Suppressor macrophage treated with lipopolysaccharide for 4 hours (primary cell): ENCODE measurements around the gene SLC2A10.
A peak's percentile ranks its signal among the peaks of the same experiment; 100 is the strongest.

Experiments used
- DNase-seq: peaks from one replicate; pipeline ENCODE4 v3.0.0-alpha.2; 2020

Gene SLC2A10

GRCh38 chr20:46739431-46740213, 30.2 kb downstream of the SLC2A10 start:
- DNase-seq = no peak

GRCh38 chr20:46740214-46740609, 30.8 kb downstream of the SLC2A10 start:
- DNase-seq = no peak

DNA sequence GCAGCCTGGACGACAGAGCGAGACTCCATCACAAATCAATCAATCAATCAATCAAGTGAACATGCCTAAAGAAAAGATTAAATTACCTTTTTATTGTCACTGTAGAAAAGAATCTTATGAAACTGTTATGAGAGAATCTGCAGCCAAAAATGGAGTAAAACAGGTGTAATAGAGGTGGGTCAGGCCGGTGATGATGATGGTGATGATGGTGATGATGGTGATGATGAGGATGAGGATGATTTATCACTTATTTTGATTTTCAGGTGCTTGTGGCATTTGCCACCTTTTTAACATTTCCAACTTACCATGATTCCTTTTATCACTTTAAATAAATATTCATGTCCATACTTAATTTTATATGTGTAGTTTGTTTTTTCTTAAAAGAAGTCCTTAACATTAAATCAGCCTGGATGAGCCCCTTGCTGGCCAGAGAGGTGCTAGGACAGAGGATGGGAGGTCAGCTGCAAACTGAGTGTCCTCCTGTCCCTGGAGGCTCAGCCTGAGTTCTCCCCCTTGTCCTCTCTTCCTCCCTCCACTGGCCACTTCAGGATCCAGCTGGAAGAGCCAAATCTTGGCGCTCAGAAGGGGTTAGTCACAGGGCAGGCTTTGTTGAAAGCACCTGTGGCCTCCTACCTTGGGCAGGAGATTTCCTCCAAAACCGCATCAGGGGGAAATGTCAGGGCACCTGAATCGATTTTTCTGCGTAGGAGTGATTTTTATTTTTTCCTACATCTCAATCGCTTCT, 32.6 kb downstream of the SLC2A10 start:
- DNase-seq = no peak

GRCh38 chr20:46742669-46743045, 33.2 kb downstream of the SLC2A10 start:
- DNase-seq = no peak

DNA sequence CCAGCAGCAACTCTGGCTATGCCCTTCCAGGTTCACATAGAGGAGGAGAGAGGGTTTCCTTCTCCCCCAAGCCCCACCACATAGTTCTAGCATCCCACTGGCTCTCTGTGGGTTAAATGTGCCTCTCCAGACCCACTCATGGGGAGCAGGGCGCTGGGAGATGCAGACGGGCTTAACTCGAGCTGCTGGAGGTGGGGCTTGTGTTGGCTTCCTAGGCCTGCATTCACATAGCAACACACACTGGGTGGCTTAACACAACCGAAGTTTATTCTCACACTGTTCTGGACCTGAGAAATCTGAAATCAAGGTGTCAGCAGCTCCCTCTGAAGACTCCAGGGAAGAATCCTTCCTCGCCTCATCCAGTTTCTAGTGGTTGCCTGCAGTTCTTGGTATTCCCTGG, 33.6 kb downstream of the SLC2A10 start:
- no peak for DNase-seq

DNA sequence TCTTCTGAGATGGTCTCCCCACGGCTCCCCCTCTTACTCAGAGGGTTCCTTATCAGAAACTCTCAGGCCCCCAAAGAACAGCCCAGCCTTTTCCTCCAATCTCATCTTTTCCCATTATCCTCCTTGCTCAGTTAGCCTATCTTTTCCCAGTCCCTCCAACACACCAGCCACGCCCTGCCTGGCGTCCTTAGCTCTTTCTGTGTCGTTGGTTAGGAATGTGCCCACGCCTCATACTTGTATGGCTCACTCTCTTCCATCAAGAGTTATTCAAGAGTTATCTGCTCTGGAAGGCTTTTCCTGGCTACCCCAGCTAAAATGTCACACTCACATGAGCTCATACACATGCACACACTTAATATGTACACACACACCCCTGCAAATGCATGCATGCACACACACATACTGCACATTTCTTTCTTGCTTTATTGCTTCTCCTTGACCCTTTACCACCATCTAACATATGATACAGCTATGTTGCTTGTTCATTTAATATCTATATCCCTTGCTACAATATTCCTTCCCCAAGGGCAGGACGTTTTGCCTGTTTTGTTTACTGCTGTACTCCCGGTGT, 37.6 kb downstream of the SLC2A10 start:
- no peak for DNase-seq

GRCh38 chr20:46749147-46749546, 39.7 kb downstream of the SLC2A10 start:
- no peak for DNase-seq

- DNase-seq = no peak
These were observed 42.4 kb downstream of the SLC2A10 start for GRCh38 chr20:46751856-46752255.

DNA sequence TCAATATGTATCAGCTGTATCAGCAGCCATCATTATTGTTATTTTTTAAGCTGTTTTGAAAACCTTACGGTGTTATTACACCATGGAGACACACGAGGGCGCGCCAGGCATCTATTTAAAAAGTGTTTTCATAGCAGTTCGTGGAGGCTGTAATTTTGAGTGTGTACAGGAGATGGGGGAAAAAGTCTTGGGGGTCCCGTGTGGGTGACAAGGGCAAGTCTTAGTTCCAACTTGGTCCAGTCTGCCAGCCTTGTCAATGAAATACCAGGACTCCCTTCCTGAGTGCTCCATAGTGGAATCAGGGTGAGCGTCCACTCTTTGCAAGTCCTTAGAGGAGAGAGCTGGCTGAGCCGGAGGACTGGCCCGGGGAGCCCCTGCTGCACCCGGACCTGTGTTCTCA, 43.3 kb downstream of the SLC2A10 start:
- DNase-seq = peak; percentile 67

- DNase-seq = no peak
These were observed 46.3 kb downstream of the SLC2A10 start for GRCh38 chr20:46755483-46756413.

GRCh38 chr20:46756419-46756818, 47.0 kb downstream of the SLC2A10 start:
- no peak for DNase-seq

GRCh38 chr20:46757135-46757534, 47.7 kb downstream of the SLC2A10 start:
- DNase-seq = no peak

GRCh38 chr20:46757754-46758678, 48.6 kb downstream of the SLC2A10 start:
- DNase-seq = peak; percentile 56

DNA sequence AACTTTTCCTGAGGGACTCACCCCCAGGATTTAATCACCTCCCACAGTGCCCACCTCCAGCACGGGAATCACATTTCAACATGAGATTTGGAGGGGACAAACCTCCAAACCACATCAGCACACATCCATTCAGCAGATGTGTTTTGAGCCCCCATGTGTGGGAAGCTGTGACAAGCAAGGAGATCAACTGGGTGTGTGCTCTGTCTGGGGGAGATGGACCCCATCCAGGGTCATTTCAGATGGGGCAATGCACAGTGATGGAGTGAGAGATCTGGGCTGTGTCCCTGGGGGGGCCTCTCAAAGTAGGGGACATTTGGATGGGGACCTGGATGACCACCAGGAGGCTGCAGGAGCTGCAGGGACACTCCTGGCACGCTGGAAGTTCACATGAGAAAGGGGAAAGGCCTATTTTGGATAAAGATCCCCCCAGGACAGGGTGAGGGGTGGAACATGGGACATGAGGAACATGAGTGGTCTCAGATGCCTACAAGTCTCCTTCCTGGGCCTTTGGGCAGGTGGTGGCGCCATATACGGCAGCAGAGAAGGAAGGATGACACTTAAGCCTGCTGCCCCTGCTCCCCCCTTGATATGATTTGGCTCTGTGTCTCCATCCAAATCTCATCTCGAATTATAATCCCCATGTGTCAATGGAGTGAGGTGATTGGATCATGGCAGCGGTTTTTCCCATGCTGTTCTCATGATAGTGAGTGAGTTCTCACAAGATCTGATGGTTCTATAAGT, 49.6 kb downstream of the SLC2A10 start:
- no peak for DNase-seq

GRCh38 chr20:46761566-46761965, 52.1 kb downstream of the SLC2A10 start:
- no peak for DNase-seq

GRCh38 chr20:46764068-46764467, 54.6 kb downstream of the SLC2A10 start:
- no peak for DNase-seq

DNA sequence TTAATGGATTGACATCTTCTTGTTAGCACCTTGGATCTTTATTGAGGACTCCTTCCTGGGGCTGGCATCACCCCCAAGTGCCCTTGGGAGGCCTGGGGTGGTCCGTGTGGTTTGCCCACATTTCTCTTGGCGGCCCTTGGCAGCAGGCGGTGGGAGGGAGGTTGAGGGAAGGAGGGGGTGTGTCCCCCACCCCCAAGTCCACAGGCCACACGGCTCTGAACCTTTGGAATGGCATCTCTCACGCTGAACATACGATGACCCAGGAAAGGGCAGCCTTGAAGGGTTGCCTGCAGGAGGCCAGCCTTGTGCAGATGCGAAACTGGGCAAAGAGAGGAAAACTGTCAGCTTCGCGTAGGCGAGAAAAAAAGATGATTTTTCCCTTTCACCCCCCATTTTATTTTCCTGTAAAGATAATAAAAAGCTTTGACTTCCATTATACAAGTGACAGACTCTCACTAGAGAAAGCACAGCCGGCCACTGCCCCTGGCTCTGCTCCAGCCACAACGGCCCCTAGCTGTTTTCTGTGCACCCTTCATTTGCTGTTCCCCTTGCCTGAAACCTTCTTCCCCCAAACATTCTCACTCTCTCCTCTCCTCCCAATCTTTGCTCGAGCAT, 56.2 kb downstream of the SLC2A10 start:
- DNase-seq = no peak

DNA sequence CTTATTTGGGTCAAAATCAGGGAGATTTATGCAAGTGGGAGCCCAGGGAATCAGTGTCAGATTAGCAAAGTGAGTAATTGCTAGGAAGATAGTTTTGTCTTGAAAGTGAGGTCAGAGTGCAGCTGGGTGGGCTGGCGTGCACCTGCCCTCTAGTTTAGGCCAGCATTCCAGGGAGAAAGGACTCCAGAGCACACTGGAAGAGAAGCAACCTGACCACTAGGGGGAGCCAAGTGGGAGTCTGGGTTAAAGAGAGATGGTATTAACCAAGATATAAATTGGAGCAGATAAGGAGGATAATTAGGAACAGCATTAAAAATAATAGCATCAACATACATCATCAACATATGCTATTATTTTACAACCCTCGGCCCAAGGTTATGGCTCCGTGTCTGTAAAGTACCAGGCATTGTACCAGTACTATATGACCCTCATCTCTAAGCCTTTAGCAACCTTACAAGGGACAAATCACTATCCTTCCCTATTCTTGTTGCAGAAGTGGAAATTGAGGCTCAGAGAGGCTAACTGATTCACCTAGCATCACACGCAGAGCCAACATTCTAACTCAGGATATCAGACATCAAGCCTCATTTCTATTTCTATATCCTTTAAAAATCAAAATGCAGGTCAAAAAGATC, 57.8 kb downstream of the SLC2A10 start:
- DNase-seq = peak; percentile 60

DNA sequence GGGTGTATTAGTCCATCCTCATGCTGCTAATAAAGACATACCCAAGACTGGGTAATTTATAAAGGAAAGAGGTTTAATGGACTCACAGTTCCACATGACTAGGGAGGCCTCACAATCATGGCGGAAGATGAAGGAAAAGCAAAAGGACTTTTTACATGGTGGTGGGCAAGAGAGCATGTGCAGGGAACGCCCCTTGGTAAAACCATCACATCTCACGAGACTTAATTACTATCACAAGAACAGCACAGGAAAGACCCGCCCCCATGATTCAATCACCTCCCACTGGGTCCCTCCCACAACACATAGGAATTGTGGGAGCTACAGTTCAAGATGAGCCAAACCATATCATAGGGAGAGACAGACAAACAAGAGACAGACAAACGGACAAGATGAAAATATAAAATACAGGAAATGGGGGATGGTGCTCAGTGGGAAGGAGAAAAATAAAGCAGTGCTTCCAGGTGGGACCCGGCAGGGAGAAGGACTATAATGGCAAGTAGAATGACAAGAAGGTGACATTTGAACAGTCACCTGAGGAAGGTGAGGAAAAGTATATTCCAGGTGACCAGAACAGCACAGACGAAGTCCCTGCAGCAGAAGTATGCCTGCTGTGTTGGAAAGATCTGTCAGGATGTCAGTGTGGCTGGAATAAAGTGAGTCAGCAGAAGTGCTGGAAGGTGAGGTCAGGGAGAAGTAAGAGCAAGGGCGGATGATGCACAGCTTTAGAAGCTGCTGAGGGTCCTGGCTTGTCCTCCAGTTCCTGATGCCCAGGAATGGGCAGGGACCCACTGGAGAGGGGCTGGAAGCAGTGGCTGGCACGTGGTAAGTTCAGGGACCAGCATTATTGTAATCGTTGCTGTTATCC, 61.1 kb downstream of the SLC2A10 start:
- DNase-seq = no peak
